H1 (cell line): Measurements from ENCODE around the gene ERMN. TPM values are rescaled to one million over a fixed set of nuclear protein-coding genes. Genes with fewer than 3 reads are reported as not detected.

Experiments
- CTCF ChIA-PET: fragments of 300-600 bp; sonication (Branson Sonifier 250); formaldehyde crosslinking; loops from one replicate; lab custom pipeline; 2021; ENCODE audit not compliant: partially characterized antibody; lab: Charles Lee
- POLR2A ChIA-PET: fragments of 300-600 bp; sonication (Branson Sonifier 250); formaldehyde crosslinking; loops from one replicate; lab custom pipeline; 2021; ENCODE audit warnings: inconsistent platforms; ENCODE audit not compliant: partially characterized antibody; lab: Charles Lee
- DNase-seq, 2 experiments: peaks; one replicate each; pipeline versions ENCODE4 v3.0.0 to v3.0.0-alpha.2; 2010 to 2022; ENCODE audit warnings: low spot score in 2 of 2, low read depth in 1 of 2, mixed read lengths in 1 of 2
- FAIRE-seq: peaks from 2 replicates; lab custom pipeline; 2011; peaks lifted over from hg19 to GRCh38; lab: Jason Lieb, UNC
- H2AFZ ChIP-seq: 2 replicates; pipeline ENCODE4 v1.8.1; 2012; ENCODE audit warnings: low read length, inconsistent platforms
- H2AK5ac ChIP-seq: 2 replicates; pipeline ENCODE4 v1.6.1; 2013; ENCODE audit warnings: low read depth, low read length
- H2BK120ac ChIP-seq: replicated peaks from 2 replicates; pipeline ENCODE3; 2013; ENCODE audit warnings: low read depth, low read length, inconsistent platforms
- H2BK12ac ChIP-seq: 2 replicates; pipeline ENCODE4 v1.6.1; 2013; ENCODE audit warnings: low read depth, low read length
- H2BK15ac ChIP-seq: 2 replicates; pipeline ENCODE4 v1.6.1; 2013; ENCODE audit warnings: low read length
- H2BK20ac ChIP-seq: 2 replicates; pipeline ENCODE4 v1.6.1; 2013; ENCODE audit warnings: low read length
- H2BK5ac ChIP-seq: 2 replicates; pipeline ENCODE4 v1.6.1; 2013; ENCODE audit warnings: low read depth, low read length
- H3K14ac ChIP-seq: 2 replicates; pipeline ENCODE4 v1.6.1; 2013; ENCODE audit warnings: inconsistent platforms; ENCODE audit not compliant: insufficient read length
- H3K18ac ChIP-seq: 2 replicates; pipeline ENCODE4 v1.6.1; 2013; ENCODE audit warnings: low read length; ENCODE audit errors: extremely low read depth
- H3K23ac ChIP-seq: 2 replicates; pipeline ENCODE4 v1.6.1; 2013; ENCODE audit warnings: inconsistent platforms; ENCODE audit not compliant: insufficient read length
- H3K23me2 ChIP-seq: 2 replicates; pipeline ENCODE4 v1.6.1; 2013; ENCODE audit warnings: low read depth, low read length
- H3K27ac ChIP-seq: 2 replicates; pipeline ENCODE4 v1.6.1; 2011; ENCODE audit warnings: low read depth, low read length, inconsistent platforms
- H3K27me3 ChIP-seq, 4 experiments: replicated peaks in 1 of 4; 1 replicate in 1 of 4; 2 replicates in 3 of 4; pipeline versions ENCODE4 v1.6.1 to v1.8.1; 2011 to 2013; ENCODE audit warnings: low read length in 3 of 4, mild to moderate bottlenecking in 3 of 4, inconsistent platforms in 2 of 4, mixed read lengths in 2 of 4, moderate library complexity in 1 of 4; ENCODE audit not compliant: control insufficient read depth in 3 of 4, insufficient read depth in 3 of 4; ENCODE audit errors: extremely low read depth in 1 of 4
- H3K36me3 ChIP-seq, 4 experiments: 2 replicates each; pipeline versions ENCODE4 v1.6.1 to v1.8.1; 2011 to 2013; ENCODE audit warnings: mild to moderate bottlenecking in 4 of 4, low read length in 3 of 4, moderate library complexity in 2 of 4, control low read depth in 1 of 4, inconsistent platforms in 1 of 4; ENCODE audit not compliant: insufficient read depth in 4 of 4, control insufficient read depth in 2 of 4
- H3K4ac ChIP-seq: replicated peaks from 2 replicates; pipeline ENCODE3; 2013; ENCODE audit warnings: low read length, low read depth, mixed read lengths, inconsistent platforms; ENCODE audit not compliant: insufficient read length
- H3K4me1 ChIP-seq, 4 experiments: replicated peaks in 1 of 4; 1 replicate in 1 of 4; 2 replicates in 3 of 4; pipeline versions ENCODE4 v1.6.1 to v1.8.1; 2011 to 2013; ENCODE audit warnings: low read length in 3 of 4, inconsistent platforms in 2 of 4, mixed read lengths in 1 of 4; ENCODE audit not compliant: insufficient read depth in 4 of 4, control insufficient read depth in 3 of 4
- H3K4me2 ChIP-seq, 2 experiments: 2 replicates each; pipeline versions ENCODE4 v1.6.1 to v1.8.1; 2011 to 2013; ENCODE audit warnings: low read depth in 2 of 2, low read length in 2 of 2, control low read depth in 1 of 2, inconsistent platforms in 1 of 2, mild to moderate bottlenecking in 1 of 2; ENCODE audit not compliant: insufficient read depth in 1 of 2
- H3K4me3 ChIP-seq, 4 experiments: fragments of 200-600, 300-600 bp in 1 of 4; sonication (generic), shearing (Covaris generic), sonication (Bioruptor Twin) in 1 of 4; 2 replicates each; pipeline versions ENCODE4 v1.5.1 to v1.8.1; 2011 to 2016; ENCODE audit warnings: low read length in 4 of 4, low read depth in 3 of 4, control low read depth in 2 of 4, inconsistent platforms in 2 of 4, mild to moderate bottlenecking in 2 of 4, mixed read lengths in 1 of 4, moderate library complexity in 1 of 4; ENCODE audit not compliant: insufficient read depth in 2 of 4; ENCODE audit errors: extremely low read depth in 1 of 4
- H3K56ac ChIP-seq: replicated peaks from 2 replicates; pipeline ENCODE3; 2013; ENCODE audit warnings: low read depth, mild to moderate bottlenecking, mixed read lengths, low read length, inconsistent platforms; ENCODE audit not compliant: insufficient read length
- H3K79me1 ChIP-seq: 2 replicates; pipeline ENCODE4 v1.6.1; 2013; ENCODE audit warnings: low read depth, low read length, control low read depth
- H3K79me2 ChIP-seq, 2 experiments: 2 replicates each; pipeline versions ENCODE4 v1.6.1 to v1.8.1; 2012 to 2013; ENCODE audit warnings: low read length in 2 of 2, mild to moderate bottlenecking in 2 of 2, inconsistent platforms in 1 of 2; ENCODE audit not compliant: insufficient read depth in 2 of 2, control insufficient read depth in 1 of 2
- H3K9ac ChIP-seq, 4 experiments: replicated peaks in 1 of 4; 1 replicate in 1 of 4; 2 replicates in 3 of 4; pipeline versions ENCODE4 v1.6.1 to v1.8.1; 2011 to 2013; ENCODE audit warnings: low read depth in 3 of 4, low read length in 3 of 4, control low read depth in 2 of 4, mild to moderate bottlenecking in 2 of 4, moderate library complexity in 2 of 4, inconsistent platforms in 1 of 4; ENCODE audit errors: extremely low read depth in 1 of 4
- H3K9me3 ChIP-seq, 2 experiments: 2 replicates each; pipeline versions ENCODE4 v1.6.1 to v1.8.1; 2012 to 2013; ENCODE audit warnings: mild to moderate bottlenecking in 2 of 2, moderate library complexity in 2 of 2, control low read depth in 1 of 2, inconsistent platforms in 1 of 2, low read depth in 1 of 2, low read length in 1 of 2, mixed read lengths in 1 of 2; ENCODE audit not compliant: insufficient read depth in 2 of 2
- H4K20me1 ChIP-seq, 2 experiments: replicated peaks in 1 of 2; 2 replicates each; pipeline versions ENCODE3 to v1.8.1; 2011 to 2013; ENCODE audit warnings: inconsistent platforms in 2 of 2, low read length in 2 of 2, mild to moderate bottlenecking in 1 of 2; ENCODE audit not compliant: insufficient read depth in 2 of 2, control insufficient read depth in 1 of 2
- H4K5ac ChIP-seq: 2 replicates; pipeline ENCODE4 v1.6.1; 2013; ENCODE audit warnings: low read length, low read depth, mixed read lengths, inconsistent platforms; ENCODE audit not compliant: insufficient read length
- H4K8ac ChIP-seq: 2 replicates; pipeline ENCODE4 v1.8.0; 2013; ENCODE audit warnings: mild to moderate bottlenecking, moderate library complexity, low read length, inconsistent platforms; ENCODE audit not compliant: insufficient read depth; ENCODE audit errors: extremely low read depth
- H4K91ac ChIP-seq: replicated peaks from 2 replicates; pipeline ENCODE3; 2013; ENCODE audit warnings: low read length, mixed read lengths, inconsistent platforms; ENCODE audit not compliant: insufficient read length
- CBX8 ChIP-seq: fragments of 300-800, 300-1000 bp; sonication (generic); IDR thresholded peaks from 2 replicates; pipeline ENCODE4 v1.7.1; 2016; ENCODE audit warnings: low read depth, low read length, borderline replicate concordance
- CHD1 ChIP-seq: IDR thresholded peaks from 2 replicates; pipeline ENCODE4 v1.6.1; 2012; ENCODE audit warnings: low read depth, low read length, improper control_type of control experiment
- CTCF ChIP-seq, 3 experiments: IDR thresholded peaks; 1 replicate in 2 of 3; 2 replicates in 1 of 3; pipeline versions ENCODE4 v1.5.1 to v1.6.1; 2011; ENCODE audit warnings: low read length in 3 of 3, mild to moderate bottlenecking in 3 of 3, inconsistent platforms in 2 of 3, low read depth in 1 of 3, moderate library complexity in 1 of 3; ENCODE audit not compliant: insufficient read depth in 1 of 3; ENCODE audit errors: control extremely low read depth in 1 of 3
- GABPA ChIP-seq: IDR thresholded peaks from 2 replicates; pipeline ENCODE4 v1.6.1; 2011; ENCODE audit warnings: mild to moderate bottlenecking, low read length, moderate library complexity, borderline replicate concordance; ENCODE audit not compliant: insufficient read depth
- NRF1 ChIP-seq: IDR thresholded peaks from 2 replicates; pipeline ENCODE4 v1.6.1; 2011; ENCODE audit warnings: mild to moderate bottlenecking, low read depth, low read length, improper control_type of control experiment
- POLR2A ChIP-seq, 2 experiments: IDR thresholded peaks; 1 replicate in 1 of 2; 2 replicates in 1 of 2; pipeline ENCODE4 v1.6.1; 2011; ENCODE audit warnings: low read depth in 2 of 2, low read length in 2 of 2, mild to moderate bottlenecking in 2 of 2; ENCODE audit errors: control extremely low read depth in 1 of 2
- POLR2AphosphoS5 ChIP-seq: IDR thresholded peaks from 2 replicates; pipeline ENCODE4 v1.6.1; 2011; ENCODE audit warnings: low read depth, low read length
- RFX5 ChIP-seq: IDR thresholded peaks from 2 replicates; pipeline ENCODE4 v1.6.1; 2011; ENCODE audit warnings: low read depth, low read length, improper control_type of control experiment, borderline replicate concordance
- RXRA ChIP-seq: IDR thresholded peaks from 2 replicates; pipeline ENCODE4 v1.6.1; 2011; ENCODE audit warnings: low read depth, mild to moderate bottlenecking, low read length, moderate library complexity; ENCODE audit not compliant: insufficient read depth
- SIX5 ChIP-seq: IDR thresholded peaks from 2 replicates; pipeline ENCODE4 v1.6.1; 2011; ENCODE audit warnings: mild to moderate bottlenecking, low read depth, low read length
- SP4 ChIP-seq: IDR thresholded peaks from 2 replicates; pipeline ENCODE4 v1.6.1; 2012; ENCODE audit warnings: low read length, inconsistent platforms
- TBP ChIP-seq: IDR thresholded peaks from 2 replicates; pipeline ENCODE4 v1.6.1; 2011; ENCODE audit warnings: low read depth, low read length, improper control_type of control experiment
- WGBS, 2 experiments: shearing (Covaris generic) in 1 of 2; methylation state at CpG; one replicate each; pipeline versions ENCODE4 v1.1.6 to v1.1.7; 2013 to 2015; ENCODE audit warnings: low lambda C conversion rate in 2 of 2, mixed read lengths in 2 of 2, inconsistent platforms in 1 of 2, low coverage in 1 of 2, missing lambda C conversion rate in 1 of 2; ENCODE audit not compliant: insufficient replicate concordance in 2 of 2, insufficient coverage in 1 of 2, insufficient read length in 1 of 2; ENCODE audit errors: extremely low coverage in 1 of 2, missing lambda C conversion rate in 1 of 2; 5-methylcytosine and 5-hydroxymethylcytosine counted together
- polyA plus RNA-seq, 7 experiments: library from polyadenylated mRNA; depleted of rRNA in 3 of 7; stranded (reverse) in 5 of 7; unstranded in 2 of 7; fragments of >200 nt in 5 of 7; fragments of 200-250 nt in 2 of 7; gene quantifications; 1 replicate in 5 of 7; 2 replicates in 1 of 7; 4 replicates in 1 of 7; pipeline versions ENCODE4 v1.2.1 to v1.2.3, GENCODE V29; 2011 to 2013; ENCODE audit warnings: missing spikeins in 2 of 7, mixed read lengths in 2 of 7
- total RNA-seq: library from RNA; stranded (reverse); fragmentation: NEBNext Ultra II Directional; extraction: Animal tissue kit (Norgen Biotek cat#: 25700); gene quantifications from 2 replicates; pipeline ENCODE4 v1.2.1, GENCODE V29; 2021

ERMN gene
- total and polyA plus RNA-seq, 2 of the 8 experiments (the other 6 are each of a cell fraction or from before 2014, with no cell fraction given): 0.11 TPM; not detected in 1

GRCh38 chr2:157348291-157348921, 22.8 kb upstream of the ERMN start:
- FAIRE-seq: no peak
- Histone ChIP-seq H2BK120ac (no peak overlapping the region), H3K27me3 (no peaks in the 10 kb centered on the region), H2AFZ (no peak overlapping the region), H4K20me1 (no peaks in the 10 kb centered on the region), H4K91ac (no peak overlapping the region), H3K79me2 (no peaks in the 10 kb centered on the region), H3K14ac (no peak overlapping the region), H3K23me2 (no peaks in the 10 kb centered on the region), H4K5ac (no peak overlapping the region), H3K27ac (no peak overlapping the region), H3K9ac (no peak overlapping the region), H2BK15ac (no peak overlapping the region), H3K4ac (no peak overlapping the region), H3K79me1 (no peaks in the 10 kb centered on the region), H3K9me3 (peaks cover 12 to 21% of the 10 kb centered on the region in 2 experiments; a peak in 3 of 4 replicates), H3K4me2 (no peak overlapping the region), H2BK5ac (no peak overlapping the region), H3K36me3 (no peaks in the 10 kb centered on the region), H3K18ac (no peak overlapping the region), H2BK20ac (no peak overlapping the region), H4K8ac (no peak overlapping the region), H2BK12ac (no peak overlapping the region), H3K4me3 (no peak overlapping the region), H3K4me1 (peaks cover 0 to 10% (median 0%) of the 10 kb centered on the region in 4 experiments; a peak in 2 of 7 replicates), H2AK5ac (no peak overlapping the region), H3K23ac (no peak overlapping the region), H3K56ac (no peak overlapping the region)
- DNase-seq: no peak
- 95% methylated on average over 3 of the region's 3 CpGs; no CpG with 5 or more reads in 1 of the 2 experiments for WGBS, 2 experiments
- ChIA-PET POLR2A (no interaction called here), CTCF (interaction anchor here (3.3 to 4.7 kb wide), 3 partner anchors 12 to 21 kb away, joined by 20 to 54 read pairs (median 47); partner anchors contain the start of gene ERMN)
- TF ChIP-seq CTCF (IDR thresholded peaks at IDR 0.05; ENCODE audit: control extremely low read depth in 1 of 3, insufficient read depth in 1 of 3, low read depth in 1 of 3, low read length in 3 of 3): no peak
- TF ChIP-seq RFX5: no peak
- no peak for TF ChIP-seq SP4
- TF ChIP-seq NRF1: no peak
- TF ChIP-seq GABPA: no peak
- TF ChIP-seq RXRA: no peak
- TF ChIP-seq POLR2A (IDR thresholded peaks at IDR 0.05; ENCODE audit: control extremely low read depth in 1 of 2, low read depth in 2 of 2, low read length in 2 of 2): no peak
- no peak for TF ChIP-seq SIX5
- no peak for TF ChIP-seq CBX8
- TF ChIP-seq CHD1: no peak
- TF ChIP-seq TBP: no peak
- no peak for TF ChIP-seq POLR2AphosphoS5
